K562 (cell line): ENCODE data around the gene DHPS. TPM values are rescaled to one million over a fixed set of nuclear protein-coding genes. Genes with fewer than 3 reads are reported as not detected.

Experiments used
- ATF2 ChIP-seq: sonication (generic); formaldehyde crosslinking; IDR thresholded peaks from 2 replicates; pipeline ENCODE4 v1.8.1; 2022; ENCODE audit warnings: missing genetic modification reagents
- CTCF ChIP-seq, 3 experiments: IDR thresholded peaks in 2 of 3; conservative IDR thresholded peaks in 1 of 3; 2 replicates each; pipeline ENCODE4 v1.5.1; 2011 to 2012; ENCODE audit warnings: low read length in 3 of 3, mild to moderate bottlenecking in 3 of 3, control low read depth in 2 of 3, improper control_type of control experiment in 1 of 3, inconsistent platforms in 1 of 3, low read depth in 1 of 3, mixed read lengths in 1 of 3, moderate library complexity in 1 of 3; ENCODE audit not compliant: insufficient read depth in 2 of 3
- CTCFL ChIP-seq: IDR thresholded peaks from 2 replicates; pipeline ENCODE4 v1.6.1; 2011; ENCODE audit warnings: borderline replicate concordance, low read depth, mild to moderate bottlenecking, moderate library complexity, low read length; ENCODE audit not compliant: insufficient read depth, poor library complexity, severe bottlenecking
- DACH1 ChIP-seq: fragments of 450-650 bp; IDR thresholded peaks from 2 replicates; pipeline ENCODE4 v1.6.1; 2018; ENCODE audit not compliant: partially characterized antibody
- FOXA1 ChIP-seq: fragments of 450-650 bp; IDR thresholded peaks from 2 replicates; pipeline ENCODE4 v1.6.1; 2016; ENCODE audit warnings: mild to moderate bottlenecking, borderline replicate concordance
- L3MBTL2 ChIP-seq: fragments of 450-650 bp; IDR thresholded peaks from 2 replicates; pipeline ENCODE4 v1.6.1; 2016; ENCODE audit warnings: mild to moderate bottlenecking, moderate library complexity
- NR2C2 ChIP-seq, 2 experiments: fragments of 200-800 bp in 1 of 2; sonication (Bioruptor generic) in 1 of 2; sonication (generic) in 1 of 2; formaldehyde crosslinking in 1 of 2; IDR thresholded peaks; 2 replicates each; pipeline versions ENCODE4 v1.6.1 to v1.8.0; 2016 to 2022; ENCODE audit warnings: mild to moderate bottlenecking in 1 of 2, missing compliant biosample characterization in 1 of 2, missing genetic modification characterization in 1 of 2, missing genetic modification reagents in 1 of 2
- RB1 ChIP-seq: fragments of 450-650 bp; IDR thresholded peaks from 2 replicates; pipeline ENCODE4 v1.6.1; 2017; ENCODE audit warnings: low read depth, mild to moderate bottlenecking
- REST ChIP-seq, 2 experiments: fragments of 450-650 bp; formaldehyde crosslinking in 1 of 2; IDR thresholded peaks; 2 replicates each; pipeline versions ENCODE4 v1.4.0 to v1.6.1; 2014 to 2020; ENCODE audit warnings: mild to moderate bottlenecking in 2 of 2, borderline replicate concordance in 1 of 2, low read depth in 1 of 2
- SAFB ChIP-seq: fragments of 200-400 bp; formaldehyde crosslinking; IDR thresholded peaks from 2 replicates; pipeline ENCODE4 v1.6.1; 2017; ENCODE audit warnings: low read depth, low read length, borderline replicate concordance
- TARDBP ChIP-seq: fragments of 450-650 bp; IDR thresholded peaks from 2 replicates; pipeline ENCODE4 v1.6.1; 2016
- ZKSCAN8 ChIP-seq: fragments of 200-800 bp; sonication (Bioruptor generic); IDR thresholded peaks from 2 replicates; pipeline ENCODE4 v1.6.1; 2016; ENCODE audit warnings: missing genetic modification characterization, missing compliant biosample characterization
- ZNF644 ChIP-seq: fragments of 200-800 bp; sonication (Bioruptor generic); IDR thresholded peaks from 2 replicates; pipeline ENCODE4 v1.6.1; 2016; ENCODE audit warnings: low read depth, missing genetic modification characterization, missing compliant biosample characterization
- polyA plus RNA-seq, 8 experiments: library from polyadenylated mRNA; depleted of rRNA in 4 of 8; stranded (reverse) in 5 of 8; unstranded in 3 of 8; fragments of >200 nt; fragmentation: Nextera tagmentation in 2 of 8; fragmentation: Illumina TruSeq in 1 of 8; extraction: Ambion mirVana in 2 of 8; extraction: Trizol in 1 of 8; gene quantifications; 2 replicates each; pipeline versions ENCODE4 v1.2.1 to v1.2.3, GENCODE V29; 2011 to 2014; ENCODE audit warnings: inconsistent platforms in 1 of 8, missing spikeins in 1 of 8
- total RNA-seq, 7 experiments: library from RNA; depleted of rRNA in 6 of 7; stranded (reverse); fragments of >200 nt in 6 of 7; fragmentation: Illumina TruSeq in 2 of 7; extraction: Trizol in 2 of 7; gene quantifications; 2 replicates each; pipeline versions ENCODE4 v1.2.1 to v1.2.3, GENCODE V29; 2011 to 2021; ENCODE audit warnings: low replicate concordance in 1 of 7

The DHPS gene
- total and polyA plus RNA-seq, 9 of the 15 experiments (the other 6 are each of a cell fraction or from before 2014, with no cell fraction given), result 47.1 to 110 (median 79.9) TPM

GRCh38 chr19:12648088-12648487, 33.6 kb downstream of the DHPS start (continued):
- TF ChIP-seq CTCF (IDR thresholded peaks at IDR 0.05 in 2 of 3, conservative IDR thresholded peaks at IDR 0.05 in 1 of 3; ENCODE audit: insufficient read depth in 2 of 3, low read depth in 1 of 3, low read length in 3 of 3) (peak; percentile 43 to 56 (median 54)), DACH1 (no peak), FOXA1 (no peak), SAFB (no peak), RB1 (peak; percentile 35; the same call in 1 of the 2 replicates), TARDBP (no peak), CTCFL (peak; percentile 55), ZKSCAN8 (CRISPR knock-in tag) (no peak), NR2C2 (CRISPR knock-in tag; IDR thresholded peaks at IDR 0.05) (no peak), NR2C2 (tag; IDR thresholded peaks at IDR 0.05) (no peak), REST (IDR thresholded peaks at IDR 0.05; ENCODE audit: borderline replicate concordance) (peak; percentile 47; the same call in 1 of the 2 replicates), REST (CRISPR knock-in tag; IDR thresholded peaks at IDR 0.05; ENCODE audit: low read depth) (no peak), ZNF644 (tag) (no peak), L3MBTL2 (peak; percentile 12; the same call in 1 of the 2 replicates), ATF2 (CRISPR knock-in tag) (no peak)
